ENCODE data around the gene KIAA0319L. TPM values are rescaled to one million over a fixed set of nuclear protein-coding genes. Genes with fewer than 3 reads are reported as not detected.
"Not testable (repeated sequence)": the region's sequence is repeated elsewhere in the genome, so short reads cannot be mapped to it uniquely, and the experiment has no call there.

KIAA0319L gene
- total RNA-seq, 6 experiments from 2014 or later = 30.5 to 39.0 (median 31.8) TPM

DNA sequence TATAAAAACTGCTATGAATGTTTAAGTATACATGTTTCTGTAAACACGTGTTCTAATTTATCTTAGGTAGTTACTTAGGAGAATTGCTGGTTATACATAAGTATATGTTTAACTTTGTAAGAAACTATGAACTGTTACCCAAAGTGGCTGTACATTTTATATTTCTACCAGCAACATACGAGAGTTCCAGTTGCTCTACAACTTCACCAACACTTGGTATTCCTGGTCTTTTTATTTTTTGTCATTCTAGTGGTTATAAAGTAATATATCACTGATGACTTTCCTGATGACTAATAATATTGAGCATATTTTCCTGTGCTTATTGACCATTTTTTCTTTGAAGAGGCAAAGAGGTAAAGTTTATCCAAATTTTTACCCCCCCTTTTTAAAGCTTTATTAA is 76.0 kb downstream of the KIAA0319L start:
- Mint-ChIP-seq H3K4me1 (ENCODE audit: low read depth) (no peaks in the 10 kb centered on the region), H3K9me3 (no peaks in the 10 kb centered on the region), H3K27ac (no peak overlapping the region), H3K27me3 (ENCODE audit: insufficient read depth) (no peaks in the 10 kb centered on the region), H3K4me3 (no peak overlapping the region), H3K36me3 (ENCODE audit: low read depth) (peaks cover 16% of the 10 kb centered on the region)
- TF ChIP-seq, protein P1, sequence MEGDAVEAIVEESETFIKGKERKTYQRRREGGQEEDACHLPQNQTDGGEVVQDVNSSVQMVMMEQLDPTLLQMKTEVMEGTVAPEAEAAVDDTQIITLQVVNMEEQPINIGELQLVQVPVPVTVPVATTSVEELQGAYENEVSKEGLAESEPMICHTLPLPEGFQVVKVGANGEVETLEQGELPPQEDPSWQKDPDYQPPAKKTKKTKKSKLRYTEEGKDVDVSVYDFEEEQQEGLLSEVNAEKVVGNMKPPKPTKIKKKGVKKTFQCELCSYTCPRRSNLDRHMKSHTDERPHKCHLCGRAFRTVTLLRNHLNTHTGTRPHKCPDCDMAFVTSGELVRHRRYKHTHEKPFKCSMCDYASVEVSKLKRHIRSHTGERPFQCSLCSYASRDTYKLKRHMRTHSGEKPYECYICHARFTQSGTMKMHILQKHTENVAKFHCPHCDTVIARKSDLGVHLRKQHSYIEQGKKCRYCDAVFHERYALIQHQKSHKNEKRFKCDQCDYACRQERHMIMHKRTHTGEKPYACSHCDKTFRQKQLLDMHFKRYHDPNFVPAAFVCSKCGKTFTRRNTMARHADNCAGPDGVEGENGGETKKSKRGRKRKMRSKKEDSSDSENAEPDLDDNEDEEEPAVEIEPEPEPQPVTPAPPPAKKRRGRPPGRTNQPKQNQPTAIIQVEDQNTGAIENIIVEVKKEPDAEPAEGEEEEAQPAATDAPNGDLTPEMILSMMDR (IDR thresholded peaks at IDR 0.05) = no peak
- no peak for DNase-seq

DNA sequence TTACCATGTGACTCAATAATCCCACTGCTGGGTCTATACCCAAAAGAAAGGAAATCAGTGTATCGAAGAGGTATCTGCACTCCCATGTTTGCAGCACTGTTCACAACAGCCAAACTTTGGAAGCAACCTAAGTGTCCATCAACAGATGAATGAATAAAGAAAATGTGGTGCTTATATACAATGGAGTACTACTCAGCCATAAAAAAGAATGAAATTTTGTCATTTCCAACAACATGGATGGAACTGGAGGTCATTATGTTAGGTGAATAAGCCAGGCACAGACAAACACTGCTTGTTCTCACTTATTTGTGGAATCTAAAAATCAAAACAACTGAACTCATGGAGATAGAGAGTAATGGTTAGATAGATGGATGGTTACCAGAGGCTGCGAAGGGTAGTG is 79.3 kb downstream of the KIAA0319L start:
- Mint-ChIP-seq H3K4me1 (ENCODE audit: low read depth) (peaks cover 8% of the 10 kb centered on the region), H3K4me3 (no peak overlapping the region), H3K27ac (no peak overlapping the region), H3K9me3 (no peaks in the 10 kb centered on the region), H3K27me3 (ENCODE audit: insufficient read depth) (no peaks in the 10 kb centered on the region), H3K36me3 (ENCODE audit: low read depth) (peaks cover 20% of the 10 kb centered on the region)
- DNase-seq = no peak
- TF ChIP-seq, protein P1 (IDR thresholded peaks at IDR 0.05) = no peak

DNA sequence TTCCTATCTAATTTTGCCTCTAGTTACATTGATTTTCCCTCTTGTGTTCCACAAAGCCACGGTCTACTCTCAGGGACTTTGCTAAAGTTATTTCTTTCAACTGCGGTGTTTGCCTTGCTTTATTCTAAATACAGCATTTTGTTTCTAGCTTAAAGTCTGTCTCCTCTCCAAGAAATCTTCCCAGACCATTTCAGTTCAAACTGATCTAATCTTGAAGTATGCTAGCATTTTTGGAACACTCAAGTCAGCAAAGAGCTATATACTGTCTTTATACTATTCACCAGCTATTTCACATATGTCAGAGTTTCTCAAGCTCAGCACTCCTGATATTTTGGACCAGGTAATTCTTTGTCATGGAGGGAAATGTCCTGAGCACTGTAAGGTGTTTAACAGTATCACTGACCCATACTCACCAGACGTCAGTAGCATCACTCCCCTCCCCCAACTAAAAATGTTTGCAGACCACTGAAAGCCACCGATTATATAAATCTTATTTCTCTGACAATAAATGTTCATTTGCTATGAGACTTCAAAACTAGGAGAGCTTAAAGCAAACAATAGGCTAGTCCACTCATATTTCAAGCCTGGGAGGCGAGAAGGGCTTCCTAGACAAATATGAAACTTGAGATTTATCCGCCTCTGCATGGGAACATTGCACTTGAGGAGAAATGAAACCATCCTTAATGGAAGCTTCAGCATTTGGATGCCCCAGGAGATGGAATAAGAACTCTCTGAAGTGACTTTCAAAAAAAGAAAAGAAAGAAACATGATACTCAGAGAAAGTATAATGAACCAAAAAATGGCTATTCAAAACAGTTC is 81.1 kb downstream of the KIAA0319L start:
- no peak for DNase-seq
- H3K27me3 Mint-ChIP-seq (ENCODE audit: insufficient read depth) = no peaks in the 10 kb centered on the region
- peaks cover 24% of the 10 kb centered on the region for H3K36me3 Mint-ChIP-seq (ENCODE audit: low read depth)
- H3K27ac Mint-ChIP-seq = no peak overlapping the region
- no peak overlapping the region for H3K4me3 Mint-ChIP-seq
- no peaks in the 10 kb centered on the region for H3K9me3 Mint-ChIP-seq
- peaks cover 8% of the 10 kb centered on the region for H3K4me1 Mint-ChIP-seq (ENCODE audit: low read depth)
- TF ChIP-seq, protein P1 (IDR thresholded peaks at IDR 0.05) = no peak

DNA sequence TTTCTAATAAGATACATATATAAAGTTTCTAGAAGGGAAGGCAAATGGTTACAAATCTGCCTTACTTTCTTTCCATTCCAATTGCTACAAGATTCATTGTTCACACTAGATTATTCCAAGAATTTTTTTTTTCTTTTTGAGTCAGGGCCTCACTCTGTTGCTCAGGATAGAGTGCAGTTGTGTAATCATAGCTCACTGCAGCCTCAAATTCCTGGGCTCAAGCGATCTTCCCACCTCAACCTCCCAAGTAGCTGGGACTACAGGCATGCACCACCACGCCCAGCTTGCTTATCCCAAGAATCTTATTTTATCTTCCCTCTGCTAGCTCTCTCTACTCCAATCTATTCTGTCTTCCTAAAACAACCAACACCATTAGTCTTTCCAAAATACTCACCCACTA is 81.8 kb downstream of the KIAA0319L start:
- no peak overlapping the region for H3K27ac Mint-ChIP-seq
- peaks cover 8% of the 10 kb centered on the region for H3K4me1 Mint-ChIP-seq (ENCODE audit: low read depth)
- TF ChIP-seq, protein P1 (IDR thresholded peaks at IDR 0.05) = no peak
- no peak overlapping the region for H3K4me3 Mint-ChIP-seq
- H3K9me3 Mint-ChIP-seq = no peaks in the 10 kb centered on the region
- no peak for DNase-seq
- H3K36me3 Mint-ChIP-seq (ENCODE audit: low read depth) = peaks cover 29% of the 10 kb centered on the region
- H3K27me3 Mint-ChIP-seq (ENCODE audit: insufficient read depth) = no peaks in the 10 kb centered on the region

DNA sequence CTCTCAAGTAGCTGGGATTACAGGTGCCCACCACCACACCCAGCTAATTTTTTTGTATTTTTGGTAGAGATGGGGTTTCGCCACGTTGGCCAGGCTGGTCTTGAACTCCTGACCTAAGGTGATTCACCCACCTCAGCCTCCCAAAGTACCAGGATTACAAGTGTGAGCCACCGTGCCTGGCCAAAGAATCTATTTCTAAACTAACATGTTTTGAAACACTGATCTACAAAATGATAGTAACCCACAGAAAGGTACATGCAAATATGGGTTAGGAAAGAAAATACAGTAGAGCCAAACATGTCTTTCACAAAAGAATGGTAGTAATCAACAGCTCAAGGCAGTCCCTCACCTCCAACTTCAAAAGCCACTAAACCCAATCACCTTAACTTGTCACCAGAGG is 84.0 kb downstream of the KIAA0319L start:
- H3K27ac Mint-ChIP-seq; H3K27me3 Mint-ChIP-seq (ENCODE audit: insufficient read depth); DNase-seq; H3K9me3 Mint-ChIP-seq; H3K4me3 Mint-ChIP-seq: not testable (repeated sequence)
- peaks cover 40% of the 10 kb centered on the region for H3K36me3 Mint-ChIP-seq (ENCODE audit: low read depth)
- H3K4me1 Mint-ChIP-seq (ENCODE audit: low read depth) = peaks cover 14% of the 10 kb centered on the region

DNA sequence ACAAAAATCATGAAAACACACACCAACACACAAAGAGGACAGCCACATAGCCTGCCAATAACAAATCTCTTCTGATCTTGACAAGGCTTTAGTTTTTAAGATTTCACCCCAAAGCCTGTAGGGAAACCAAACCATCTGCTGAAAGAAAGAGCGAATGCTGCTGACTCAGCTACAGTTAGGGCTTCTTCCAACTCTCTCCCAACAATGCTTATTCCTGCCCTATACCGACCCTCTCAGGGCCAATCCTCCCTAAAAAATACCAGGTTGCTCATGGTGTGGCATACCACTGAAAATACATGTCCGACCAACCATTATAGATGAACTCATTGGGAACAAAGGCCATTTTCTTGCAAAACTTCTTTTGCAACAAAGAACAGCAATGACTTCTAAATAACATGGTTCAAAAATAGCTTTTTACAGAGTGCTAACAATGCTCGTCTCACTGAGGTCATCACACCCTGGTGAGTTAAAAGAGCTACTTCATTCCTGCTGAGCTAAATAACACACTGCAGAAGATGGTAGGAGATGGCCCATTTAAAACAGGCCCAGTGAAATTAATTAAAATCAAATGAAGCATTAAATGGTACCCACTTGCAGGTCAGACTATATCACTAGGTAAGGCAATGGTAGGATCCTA is 86.1 kb downstream of the KIAA0319L start:
- H3K9me3 Mint-ChIP-seq = no peaks in the 10 kb centered on the region
- DNase-seq = no peak
- H3K4me3 Mint-ChIP-seq = no peak overlapping the region
- no peak overlapping the region for H3K27ac Mint-ChIP-seq
- no peaks in the 10 kb centered on the region for H3K27me3 Mint-ChIP-seq (ENCODE audit: insufficient read depth)
- peaks cover 24% of the 10 kb centered on the region for H3K4me1 Mint-ChIP-seq (ENCODE audit: low read depth)
- H3K36me3 Mint-ChIP-seq (ENCODE audit: low read depth) = peaks cover 32% of the 10 kb centered on the region
- TF ChIP-seq, protein P1 (IDR thresholded peaks at IDR 0.05) = no peak

Data from HFFc6 (cell line).